ENCODE data around the gene TMEM170B.

The TMEM170B gene

GRCh38 chr6:11616200-11616611 is 78.7 kb downstream of the TMEM170B start:
- peak; percentile 70 for DNase-seq (ENCODE audit: low spot score)

- no peak for DNase-seq (ENCODE audit: low spot score)
Observed at GRCh38 chr6:11618533-11618932, 81.0 kb downstream of the TMEM170B start.

GRCh38 chr6:11621119-11621518 is 83.6 kb downstream of the TMEM170B start:
- DNase-seq (ENCODE audit: low spot score): no peak

GRCh38 chr6:11622156-11622555 is 84.6 kb downstream of the TMEM170B start:
- DNase-seq (ENCODE audit: low spot score): no peak

GRCh38 chr6:11623272-11623671 is 85.7 kb downstream of the TMEM170B start:
- no peak for DNase-seq (ENCODE audit: low spot score)

- DNase-seq (ENCODE audit: low spot score): no peak
Observed at GRCh38 chr6:11625302-11625701, 87.8 kb downstream of the TMEM170B start.

- DNase-seq (ENCODE audit: low spot score): no peak
Observed at GRCh38 chr6:11626356-11626755, 88.8 kb downstream of the TMEM170B start.

GRCh38 chr6:11628562-11628961 is 91.0 kb downstream of the TMEM170B start:
- DNase-seq (ENCODE audit: low spot score): no peak

GRCh38 chr6:11631008-11631407 is 93.5 kb downstream of the TMEM170B start:
- no peak for DNase-seq (ENCODE audit: low spot score)

- DNase-seq (ENCODE audit: low spot score): no peak
Observed at GRCh38 chr6:11631539-11631938, 94.0 kb downstream of the TMEM170B start.

- no peak for DNase-seq (ENCODE audit: low spot score)
Observed at GRCh38 chr6:11632231-11632630, 94.7 kb downstream of the TMEM170B start.

GRCh38 chr6:11632795-11633511 is 95.4 kb downstream of the TMEM170B start:
- no peak for DNase-seq (ENCODE audit: low spot score)

All from GM03348 (cell line).